HepG2 (cell line): ENCODE measurements around the gene STK40.

ENCODE experiments used
- SP1 ChIP-seq, 2 experiments: fragments of 450-650 bp in 1 of 2; sonication (generic) in 1 of 2; formaldehyde crosslinking in 1 of 2; IDR thresholded peaks; 2 replicates each; pipeline versions ENCODE4 v1.4.0 to v1.6.1; 2016 to 2020; ENCODE audit warnings: missing genetic modification reagents in 1 of 2
- ZNF121 ChIP-seq: sonication (generic); formaldehyde crosslinking; IDR thresholded peaks from 2 replicates; pipeline ENCODE4 v1.5.0; 2020; ENCODE audit warnings: mild to moderate bottlenecking, missing genetic modification reagents
- ZNF788 ChIP-seq: sonication (generic); formaldehyde crosslinking; IDR thresholded peaks from 2 replicates; pipeline ENCODE4 v1.5.0; 2020; ENCODE audit warnings: mild to moderate bottlenecking, missing genetic modification reagents, borderline replicate concordance
- TF ChIP-seq, protein P1 (sequence below): sonication (generic); formaldehyde crosslinking; IDR thresholded peaks from 2 replicates; pipeline ENCODE4 v1.5.0; 2020; ENCODE audit warnings: mild to moderate bottlenecking, missing genetic modification reagents, moderate library complexity

DNA sequence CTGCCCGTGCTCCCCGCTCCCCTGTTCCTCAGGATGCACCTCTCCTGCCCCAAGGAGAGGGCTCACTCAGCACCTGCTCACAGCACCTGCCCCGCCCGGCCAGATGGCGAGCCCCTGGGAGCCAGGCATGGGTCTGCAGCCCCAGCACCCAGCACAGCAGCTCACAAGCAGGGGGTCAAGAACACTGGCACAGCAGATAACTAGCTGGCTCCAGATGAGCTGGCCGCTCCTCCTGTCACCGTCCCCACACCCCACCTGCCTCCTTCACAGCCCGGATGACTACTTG, 41.4 kb downstream of the STK40 start:
- no peak for TF ChIP-seq ZNF121 (CRISPR knock-in tag)
- TF ChIP-seq SP1 (IDR thresholded peaks at IDR 0.05): no peak
- TF ChIP-seq SP1 (CRISPR knock-in tag; IDR thresholded peaks at IDR 0.05): no peak
- TF ChIP-seq, protein P1, sequence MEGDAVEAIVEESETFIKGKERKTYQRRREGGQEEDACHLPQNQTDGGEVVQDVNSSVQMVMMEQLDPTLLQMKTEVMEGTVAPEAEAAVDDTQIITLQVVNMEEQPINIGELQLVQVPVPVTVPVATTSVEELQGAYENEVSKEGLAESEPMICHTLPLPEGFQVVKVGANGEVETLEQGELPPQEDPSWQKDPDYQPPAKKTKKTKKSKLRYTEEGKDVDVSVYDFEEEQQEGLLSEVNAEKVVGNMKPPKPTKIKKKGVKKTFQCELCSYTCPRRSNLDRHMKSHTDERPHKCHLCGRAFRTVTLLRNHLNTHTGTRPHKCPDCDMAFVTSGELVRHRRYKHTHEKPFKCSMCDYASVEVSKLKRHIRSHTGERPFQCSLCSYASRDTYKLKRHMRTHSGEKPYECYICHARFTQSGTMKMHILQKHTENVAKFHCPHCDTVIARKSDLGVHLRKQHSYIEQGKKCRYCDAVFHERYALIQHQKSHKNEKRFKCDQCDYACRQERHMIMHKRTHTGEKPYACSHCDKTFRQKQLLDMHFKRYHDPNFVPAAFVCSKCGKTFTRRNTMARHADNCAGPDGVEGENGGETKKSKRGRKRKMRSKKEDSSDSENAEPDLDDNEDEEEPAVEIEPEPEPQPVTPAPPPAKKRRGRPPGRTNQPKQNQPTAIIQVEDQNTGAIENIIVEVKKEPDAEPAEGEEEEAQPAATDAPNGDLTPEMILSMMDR (CRISPR knock-in tag): no peak
- no peak for TF ChIP-seq ZNF788
